Amniotic stem cell (primary cell): ENCODE measurements around the gene OSBPL8.
"Not testable (repeated sequence)": the region's sequence is repeated elsewhere in the genome, so short reads cannot be mapped to it uniquely, and the experiment has no call there.

ENCODE experiments used
- DNase-seq: peaks from one replicate; lab custom pipeline; 2025; lab: John Stamatoyannopoulos, UW

Gene OSBPL8

GRCh38 chr12:76420222-76420621 is 139.3 kb downstream of the OSBPL8 start:
- DNase-seq: no peak

- no peak for DNase-seq
Measured at GRCh38 chr12:76417116-76417515, 142.5 kb downstream of the OSBPL8 start.

DNA sequence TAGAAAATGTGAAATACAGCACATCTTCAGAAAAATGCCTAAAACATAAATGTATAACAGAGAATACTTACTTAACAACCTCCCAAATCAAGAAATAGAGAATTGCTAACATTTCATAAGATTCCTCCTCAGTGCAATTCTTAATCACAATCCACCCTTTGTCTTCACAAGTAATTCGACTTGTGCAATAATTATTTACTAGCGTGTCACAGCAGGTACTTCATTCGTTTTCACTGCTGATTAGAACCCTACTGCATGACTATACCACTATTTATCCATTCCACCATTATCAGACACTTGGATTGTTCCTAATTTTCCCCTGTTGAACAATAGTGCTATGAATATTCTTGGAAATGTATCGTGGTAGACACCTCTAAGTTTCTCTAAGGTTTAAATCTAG is 146.4 kb downstream of the OSBPL8 start:
- DNase-seq: no peak

GRCh38 chr12:76410781-76411180 is 148.8 kb downstream of the OSBPL8 start:
- DNase-seq: no peak

DNA sequence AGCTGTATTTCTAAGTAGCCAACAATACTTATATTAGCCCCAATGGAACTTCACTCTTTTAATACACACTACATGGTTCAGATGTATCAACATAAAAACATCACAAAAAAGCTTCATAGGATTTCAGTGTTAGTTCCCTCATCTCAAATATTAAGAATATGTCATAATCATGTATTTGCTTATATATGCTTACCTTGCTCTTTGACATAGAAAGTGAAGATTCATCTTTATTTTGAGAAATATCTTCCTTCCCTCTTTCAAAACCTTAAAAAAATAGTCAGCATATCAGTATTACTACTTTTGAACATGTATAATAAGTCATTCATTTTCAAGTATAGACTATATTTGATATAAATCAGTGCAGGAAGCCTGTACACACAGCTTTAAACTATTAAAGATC is 149.2 kb downstream of the OSBPL8 start:
- DNase-seq: no peak

GRCh38 chr12:76409074-76409473 is 150.5 kb downstream of the OSBPL8 start:
- DNase-seq: no peak

- DNase-seq: no peak
Measured at GRCh38 chr12:76407710-76408109, 151.9 kb downstream of the OSBPL8 start.

DNA sequence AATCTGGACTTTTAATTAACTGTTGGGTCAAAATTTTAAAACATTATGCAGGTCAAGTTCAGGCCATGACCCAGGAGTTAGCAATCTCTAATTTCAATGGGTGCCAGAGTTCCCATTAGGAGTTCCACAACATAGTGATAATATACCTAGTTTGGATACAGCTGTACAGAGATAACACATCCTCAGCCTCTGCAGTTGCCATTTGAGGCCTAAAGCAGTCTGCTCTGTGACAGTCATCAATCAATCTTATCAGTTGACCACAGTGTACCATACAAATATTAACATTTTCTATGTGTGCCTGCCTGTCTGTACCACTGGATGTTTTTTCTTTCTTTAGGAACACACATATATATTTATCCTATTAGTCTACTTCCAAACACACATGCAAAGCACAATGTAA is 157.3 kb downstream of the OSBPL8 start:
- no peak for DNase-seq

DNA sequence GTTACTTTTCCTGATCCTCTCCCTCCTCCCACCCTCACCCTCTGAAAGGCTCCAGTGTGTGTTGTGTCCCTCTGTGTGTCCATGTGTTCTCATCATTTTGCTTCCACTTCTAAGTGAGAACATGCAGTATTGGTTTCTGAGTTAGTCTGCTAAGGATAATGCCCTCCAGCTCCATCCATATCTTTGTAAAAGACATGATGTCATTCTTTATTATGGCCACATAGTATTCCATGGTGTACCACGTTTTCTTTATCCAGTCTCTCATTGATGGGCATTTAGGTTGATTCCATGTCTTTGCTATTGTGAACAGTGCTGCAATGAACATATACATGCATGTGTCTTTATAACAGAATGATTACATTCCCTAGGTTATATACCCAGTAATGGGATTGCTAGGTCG is 159.4 kb downstream of the OSBPL8 start:
- DNase-seq: no peak

GRCh38 chr12:76399040-76399439 is 160.5 kb downstream of the OSBPL8 start:
- DNase-seq: no peak

DNA sequence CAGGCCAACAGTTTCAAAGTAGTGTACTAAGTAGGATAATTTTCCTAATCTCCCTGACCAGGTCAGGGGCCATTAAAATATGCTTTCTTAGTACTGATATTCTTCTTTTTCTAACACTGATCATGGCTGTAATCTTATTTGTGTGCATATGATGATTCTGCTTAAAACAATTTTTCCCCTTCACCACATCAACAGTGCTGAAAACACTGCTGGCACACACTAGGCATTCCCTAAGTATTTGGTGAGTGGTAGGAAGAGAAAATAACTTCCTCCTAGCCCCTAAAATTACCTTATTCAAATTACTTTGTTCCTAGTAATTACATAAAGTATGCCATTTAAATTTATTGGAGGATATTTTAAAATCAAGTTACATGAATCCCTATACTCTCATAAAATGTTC is 161.5 kb downstream of the OSBPL8 start:
- DNase-seq: no peak

- DNase-seq: no peak
Measured at GRCh38 chr12:76391461-76391860, 168.1 kb downstream of the OSBPL8 start.

GRCh38 chr12:76387614-76388013 is 172.0 kb downstream of the OSBPL8 start:
- DNase-seq: no peak

DNA sequence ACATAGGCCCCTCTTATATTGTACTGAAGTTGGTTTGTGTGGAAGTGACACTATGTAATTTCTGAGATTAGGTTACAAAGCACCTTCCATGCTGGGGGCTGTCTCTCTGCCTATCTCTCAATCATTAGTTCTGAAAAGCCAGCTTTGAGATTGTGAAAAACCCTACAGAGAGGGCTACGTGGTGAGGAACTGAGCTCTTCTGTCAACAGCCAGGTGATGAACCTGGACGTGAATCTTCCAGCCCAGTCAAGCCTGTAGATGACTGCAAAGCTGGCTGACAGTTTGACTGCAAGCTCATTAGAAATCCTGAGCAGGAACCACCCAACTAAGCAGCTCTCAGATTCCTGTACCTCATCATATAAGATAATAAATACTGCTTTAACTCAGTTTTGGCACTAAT is 175.0 kb downstream of the OSBPL8 start:
- DNase-seq: no peak

DNA sequence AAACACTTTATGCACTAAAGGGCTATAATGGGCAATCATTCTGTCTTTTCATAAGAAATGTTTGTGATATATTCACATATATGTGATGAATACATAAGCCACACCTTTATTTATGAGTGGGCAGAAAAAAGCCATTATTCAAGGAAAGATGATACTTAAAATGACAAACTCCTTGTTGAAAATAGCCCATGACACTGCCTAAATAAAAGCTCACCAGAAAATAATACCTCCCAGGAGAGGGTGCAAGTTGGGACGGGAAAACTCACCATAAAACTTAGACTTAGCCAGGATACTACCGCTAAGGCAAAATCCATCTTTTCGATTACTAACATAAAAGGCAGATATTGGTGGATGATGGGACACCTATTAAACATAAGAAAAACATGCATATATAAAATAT is 175.6 kb downstream of the OSBPL8 start:
- DNase-seq: no peak

DNA sequence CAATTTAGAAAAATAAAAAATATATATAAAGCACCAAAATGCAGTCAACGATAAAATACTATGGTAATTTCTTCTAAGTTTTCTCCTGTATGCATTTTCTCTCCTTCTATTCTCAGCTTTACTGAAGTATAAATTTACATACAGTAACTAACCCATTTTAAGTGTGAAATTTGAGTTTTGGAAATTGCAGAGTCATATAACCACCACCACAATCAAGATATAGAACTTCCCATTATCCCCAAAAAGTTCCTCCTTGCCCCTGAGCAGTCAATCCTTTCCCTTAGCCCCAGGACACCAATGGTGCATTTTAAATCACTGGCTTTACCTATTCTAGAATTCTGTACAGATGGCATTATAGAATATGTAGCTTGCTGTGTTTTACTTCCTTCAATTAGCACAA is 180.3 kb downstream of the OSBPL8 start:
- DNase-seq: no peak

DNA sequence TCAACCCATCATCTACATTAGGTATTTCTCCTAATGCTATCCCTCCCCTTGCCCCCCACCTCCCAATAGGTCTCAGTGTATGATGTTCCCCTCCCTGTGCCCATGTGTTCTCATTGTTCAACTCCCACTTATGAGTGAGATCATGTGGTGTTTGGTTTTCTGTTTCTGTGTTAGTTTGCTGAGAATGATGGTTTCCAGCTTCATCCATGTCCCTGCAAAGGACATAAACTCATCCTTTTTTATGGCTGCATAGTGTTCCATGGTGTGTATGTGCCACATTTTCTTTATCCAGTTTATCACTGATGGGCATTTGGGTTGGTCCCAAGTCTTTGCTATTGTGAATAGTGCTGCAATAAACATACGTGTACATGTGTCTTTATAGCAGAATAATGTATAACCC is 182.7 kb downstream of the OSBPL8 start:
- not testable (repeated sequence) for DNase-seq

DNA sequence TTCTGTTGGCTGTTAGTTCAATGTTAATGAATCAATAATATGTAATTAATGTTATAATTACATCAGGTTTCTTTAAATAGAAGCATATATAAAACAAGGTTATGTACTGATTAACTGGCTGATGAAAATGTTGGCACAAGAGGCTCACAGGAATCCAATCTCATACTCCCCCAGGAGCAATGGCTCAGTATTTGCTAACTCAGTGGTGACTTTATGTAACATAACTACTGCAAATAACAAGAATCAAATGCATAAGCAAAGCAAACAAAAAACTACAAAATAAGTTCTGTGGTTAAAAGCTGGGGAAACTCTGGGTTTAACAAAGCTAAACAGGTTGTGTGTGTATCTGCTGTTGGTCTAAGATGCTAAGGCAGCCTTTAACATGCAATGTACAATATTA is 183.6 kb downstream of the OSBPL8 start:
- no peak for DNase-seq

DNA sequence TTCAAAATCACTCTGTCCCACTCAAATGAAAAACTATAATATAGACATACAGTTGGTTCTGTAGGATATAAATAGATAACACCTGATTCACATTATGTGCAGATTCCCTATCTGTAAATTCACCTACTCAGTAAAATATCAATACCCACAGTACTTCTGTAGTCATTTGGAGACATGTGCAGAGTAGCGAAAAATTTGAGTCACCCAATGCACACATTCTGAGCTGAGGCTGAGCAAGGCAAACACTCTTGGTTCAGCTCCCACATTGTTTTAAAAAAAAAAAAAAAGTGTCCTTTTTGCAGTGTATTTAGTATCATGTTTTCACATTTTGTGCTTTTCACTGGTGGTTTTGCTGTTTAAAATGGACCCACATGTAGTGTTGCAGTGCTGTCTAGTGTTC is 184.1 kb downstream of the OSBPL8 start:
- no peak for DNase-seq

DNA sequence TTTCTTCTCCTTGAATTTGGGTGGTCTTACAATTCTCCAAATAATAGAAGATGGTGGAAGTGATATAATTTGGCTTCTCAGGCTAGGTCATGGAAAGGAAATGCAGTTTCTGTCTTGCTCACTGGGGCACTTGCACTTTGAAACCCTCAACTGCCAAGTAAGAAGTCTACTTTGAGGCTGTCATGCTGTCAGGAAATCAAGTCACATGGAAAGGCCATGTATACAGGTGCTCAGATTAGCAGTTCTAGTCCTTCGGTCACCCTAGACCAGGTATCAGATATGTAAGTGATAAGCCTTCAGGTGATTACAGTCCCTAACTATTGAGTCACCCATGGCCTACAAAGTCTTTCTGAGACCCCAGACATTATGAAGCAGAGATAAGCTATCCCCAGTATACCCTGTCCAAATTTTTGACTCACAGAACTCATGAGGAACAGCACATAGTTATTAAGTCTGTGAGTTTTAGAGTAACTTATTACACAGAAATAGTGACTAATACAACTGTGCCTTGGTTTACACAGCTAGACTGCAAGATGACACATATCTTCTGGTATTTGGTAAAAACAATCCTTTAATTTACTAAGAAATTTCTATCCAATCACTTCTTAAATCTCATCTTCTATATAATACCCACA is 185.1 kb downstream of the OSBPL8 start:
- no peak for DNase-seq

- no peak for DNase-seq
Measured at GRCh38 chr12:76368230-76368629, 191.3 kb downstream of the OSBPL8 start.

DNA sequence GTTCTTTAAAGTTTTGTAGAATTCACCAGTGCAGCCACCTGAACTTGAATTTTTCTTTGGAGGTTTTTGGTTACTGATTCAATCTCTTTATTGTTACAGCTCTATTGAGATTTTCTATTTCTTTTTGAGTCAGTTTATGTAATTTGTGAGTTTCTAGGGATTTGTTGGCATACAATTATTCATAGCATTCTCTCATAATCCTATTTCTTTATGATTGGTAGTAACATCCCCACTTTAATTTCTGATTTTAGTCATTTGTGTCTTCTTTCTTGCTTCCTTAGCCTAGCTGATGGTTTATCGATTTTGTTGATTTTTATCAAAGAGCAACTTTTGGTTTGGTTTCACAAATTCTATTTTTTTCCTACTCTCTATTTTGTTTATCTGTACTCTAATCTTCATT is 193.4 kb downstream of the OSBPL8 start:
- DNase-seq: no peak

DNA sequence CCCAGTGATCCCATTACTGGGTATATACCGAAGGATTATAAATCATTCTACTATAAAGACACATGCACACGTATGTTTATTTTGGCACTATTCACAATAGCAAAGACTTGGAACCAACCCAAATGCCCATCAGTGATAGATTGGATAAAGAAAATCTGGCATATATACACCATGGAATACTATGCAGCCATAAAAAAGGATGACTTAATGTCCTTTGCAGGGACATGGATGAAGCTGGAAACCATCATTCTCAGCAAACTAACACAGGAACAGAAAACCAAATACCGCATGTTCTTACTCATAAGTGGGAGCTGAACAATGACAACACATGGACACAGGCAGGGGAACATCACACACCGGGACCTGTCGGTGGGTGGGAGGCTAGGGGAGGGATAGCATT is 195.4 kb downstream of the OSBPL8 start:
- DNase-seq: not testable (repeated sequence)

DNA sequence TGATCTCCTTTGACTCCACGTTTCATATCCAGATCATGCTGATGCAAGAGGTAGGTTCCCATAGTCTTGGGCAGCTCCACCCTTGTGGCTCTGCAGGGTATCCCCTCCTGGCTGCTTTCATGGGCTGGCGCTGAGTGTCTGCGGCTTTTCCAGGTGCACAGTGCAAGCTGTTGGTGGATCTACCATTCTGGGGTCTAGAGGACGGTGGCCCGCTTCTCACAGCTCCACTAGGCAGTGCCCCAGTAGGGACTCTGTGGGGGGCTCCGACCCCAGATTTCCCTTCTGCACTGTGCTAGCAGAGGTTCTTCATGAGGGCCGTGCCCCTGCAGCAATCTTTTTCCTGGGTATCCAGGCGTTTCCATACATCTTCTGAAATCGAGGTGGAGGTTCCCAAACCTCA is 199.3 kb downstream of the OSBPL8 start:
- no peak for DNase-seq

- DNase-seq: no peak
Measured at GRCh38 chr12:76356071-76356470, 203.5 kb downstream of the OSBPL8 start.
